Stimulated activated CD4-positive, alpha-beta T cell treated with anti-CD3 and anti-CD28 coated beads, TNF-alpha, amount 100 ng/mL, for 1 hour (primary cell): ENCODE measurements around the gene PHB1.
"Not testable (repeated sequence)": the region's sequence is repeated elsewhere in the genome, so short reads cannot be mapped to it uniquely, and the experiment has no call there.

Source experiments
- DNase-seq, 3 donors: peaks; one replicate each; pipeline ENCODE4 v3.0.0-alpha.2; 2020; ENCODE audit warnings: low read depth in 3 of 3, low spot score in 1 of 3

PHB1 gene

GRCh38 chr17:49381793-49382192 lies 32.9 kb downstream of the PHB1 start:
- no peak for DNase-seq

GRCh38 chr17:49381033-49381432 lies 33.6 kb downstream of the PHB1 start:
- DNase-seq: no peak

GRCh38 chr17:49379926-49380325 lies 34.8 kb downstream of the PHB1 start:
- no peak for DNase-seq

GRCh38 chr17:49378311-49378710 lies 36.4 kb downstream of the PHB1 start:
- no peak for DNase-seq

- DNase-seq: no peak
Observed at GRCh38 chr17:49375544-49375943, 39.1 kb downstream of the PHB1 start.

GRCh38 chr17:49373115-49373514 lies 41.6 kb downstream of the PHB1 start:
- no peak for DNase-seq

- no peak for DNase-seq
Observed at GRCh38 chr17:49372425-49372824, 42.3 kb downstream of the PHB1 start.

- DNase-seq: no peak
Observed at GRCh38 chr17:49370971-49371834, 43.5 kb downstream of the PHB1 start.

GRCh38 chr17:49369760-49370159 lies 44.9 kb downstream of the PHB1 start:
- DNase-seq: no peak

GRCh38 chr17:49369089-49369488 lies 45.6 kb downstream of the PHB1 start:
- no peak for DNase-seq

- no peak for DNase-seq
Observed at GRCh38 chr17:49365667-49366066, 49.0 kb downstream of the PHB1 start.

- not testable (repeated sequence) for DNase-seq
Observed at GRCh38 chr17:49365126-49365525, 49.6 kb downstream of the PHB1 start.

- DNase-seq: no peak
Observed at GRCh38 chr17:49364119-49364518, 50.6 kb downstream of the PHB1 start.

- no peak for DNase-seq
Observed at GRCh38 chr17:49363251-49363650, 51.4 kb downstream of the PHB1 start.

GRCh38 chr17:49362723-49363117 lies 52.0 kb downstream of the PHB1 start:
- no peak for DNase-seq

- DNase-seq: peak; percentile 78 to 98 (median 97)
Observed at GRCh38 chr17:49361902-49362722, 52.6 kb downstream of the PHB1 start, which contains the start of gene ZNF652. ZNF652 (minus strand) TSS chr17:49362250; CDS start chr17:49317725, 44,525 bp downstream.

GRCh38 chr17:49361129-49361901 lies 53.4 kb downstream of the PHB1 start:
- peak; percentile 47 to 68 (median 67) for DNase-seq

GRCh38 chr17:49360796-49361128 lies 53.9 kb downstream of the PHB1 start:
- peak in 1 of 3 donors; percentile 17 for DNase-seq

- DNase-seq: no peak
Observed at GRCh38 chr17:49359990-49360795, 54.5 kb downstream of the PHB1 start.

- DNase-seq: no peak
Observed at GRCh38 chr17:49358641-49359247, 55.9 kb downstream of the PHB1 start.
